ENCODE measurements around the gene MEF2C.

MEF2C gene

DNA sequence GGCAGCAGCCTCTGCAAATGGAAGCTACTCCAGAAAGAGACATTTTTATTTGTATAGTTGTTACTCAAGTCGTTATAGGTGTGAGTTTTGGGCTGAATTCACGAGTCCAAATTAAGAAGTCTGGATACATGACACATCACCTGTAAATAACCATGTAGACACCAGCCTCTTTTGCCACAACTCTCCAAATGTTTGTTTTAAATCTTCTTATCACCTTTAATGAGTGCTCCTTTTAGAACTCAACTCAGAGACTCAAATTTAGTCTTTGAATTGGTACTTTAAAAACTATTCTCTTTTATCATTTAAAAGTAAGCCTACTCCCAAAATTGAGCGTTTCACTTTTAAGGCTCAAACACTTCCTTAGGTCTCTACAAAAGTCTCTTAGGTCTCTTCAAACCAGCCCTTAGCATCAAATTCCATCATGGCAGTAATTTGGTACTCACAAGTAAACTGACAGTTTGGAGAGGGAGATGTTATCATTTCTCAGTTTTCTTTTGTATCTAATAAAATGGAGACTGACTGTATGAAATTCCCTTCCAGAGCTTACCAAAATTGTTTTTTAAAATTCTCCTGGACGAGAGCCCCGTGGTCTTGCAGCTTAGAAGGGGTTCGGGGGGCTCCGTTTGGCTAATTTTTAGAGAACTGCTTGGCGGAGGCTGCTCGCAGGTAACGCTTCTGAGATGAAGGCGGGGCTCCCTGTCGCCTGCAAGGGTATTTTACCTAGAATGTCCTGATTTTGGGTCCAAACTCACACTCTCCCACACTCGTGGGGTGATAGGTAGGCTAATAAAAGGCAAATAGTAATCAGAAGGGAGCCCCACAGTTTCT, 194.6 kb downstream of the MEF2C start:
- DNase-seq = no peak

DNA sequence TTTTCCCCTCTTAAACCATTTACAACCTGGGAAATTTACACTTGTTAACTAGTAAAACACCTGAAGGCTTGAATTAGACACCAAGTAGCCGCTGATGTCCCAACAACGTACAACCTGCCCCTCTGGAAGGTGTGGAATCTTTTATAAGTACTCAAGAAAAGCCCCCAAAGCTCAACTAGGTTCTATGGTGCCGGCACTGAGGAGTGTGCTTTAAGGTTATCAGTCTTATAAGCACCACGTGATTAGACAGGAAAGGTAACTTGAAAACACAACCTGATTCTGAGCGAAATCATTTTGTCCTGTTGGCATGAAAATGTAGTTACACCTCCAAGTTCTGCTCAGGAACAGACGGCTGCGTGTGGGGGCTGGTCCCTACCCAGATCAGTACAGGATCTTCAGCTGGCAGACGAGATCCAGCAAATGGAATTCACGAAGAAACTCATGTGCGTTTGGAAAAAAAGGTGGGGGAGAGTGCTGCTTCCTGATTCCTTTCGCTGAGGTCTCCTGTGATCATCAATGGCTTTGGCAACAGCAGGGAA, 195.5 kb downstream of the MEF2C start:
- peak; percentile 30 for DNase-seq

DNA sequence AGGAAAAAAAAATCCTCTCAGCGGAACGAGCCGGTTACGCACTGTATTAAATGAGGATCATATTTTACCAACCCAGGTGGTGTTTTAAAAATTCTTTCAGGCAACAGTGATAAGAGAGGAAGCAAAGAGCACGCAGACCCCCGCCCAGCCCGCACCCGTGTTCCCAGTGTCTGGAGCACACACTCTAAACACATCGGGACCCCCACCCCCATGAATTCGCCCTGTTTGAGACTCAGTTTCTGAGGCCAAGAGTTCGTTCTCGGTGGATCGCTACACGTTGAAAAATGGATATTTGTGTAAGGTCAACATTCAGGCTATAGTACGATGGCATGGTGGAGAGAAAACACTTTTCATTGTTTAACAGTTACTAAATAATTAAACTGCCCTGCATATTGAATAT, 196.3 kb downstream of the MEF2C start:
- DNase-seq = peak; percentile 37

- peak; percentile 41 for DNase-seq
Measured at GRCh38 chr5:88685591-88686541, 197.1 kb downstream of the MEF2C start.

- peak; percentile 65 for DNase-seq
Measured at GRCh38 chr5:88683506-88684135, 199.4 kb downstream of the MEF2C start.

- DNase-seq = no peak
Measured at GRCh38 chr5:88682881-88683361, 200.1 kb downstream of the MEF2C start.

DNA sequence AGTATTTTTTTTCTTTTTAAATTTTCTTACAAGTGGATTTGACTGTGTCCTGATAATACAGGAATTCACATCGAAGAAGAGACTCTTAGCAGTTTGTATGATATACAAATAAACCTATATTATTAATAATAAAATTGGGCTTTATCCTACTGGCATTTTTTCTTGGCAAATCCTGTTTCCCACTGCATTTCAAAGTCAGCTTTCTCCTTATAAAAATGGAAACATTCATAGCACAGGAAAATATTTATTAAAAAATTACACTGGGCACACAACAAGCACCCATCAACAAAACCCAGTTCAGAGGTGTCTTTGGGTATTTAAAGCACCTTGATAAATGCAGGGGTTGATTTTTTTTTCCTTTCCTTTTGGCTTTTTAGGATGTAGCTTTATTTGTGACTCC, 200.9 kb downstream of the MEF2C start:
- no peak for DNase-seq

DNA sequence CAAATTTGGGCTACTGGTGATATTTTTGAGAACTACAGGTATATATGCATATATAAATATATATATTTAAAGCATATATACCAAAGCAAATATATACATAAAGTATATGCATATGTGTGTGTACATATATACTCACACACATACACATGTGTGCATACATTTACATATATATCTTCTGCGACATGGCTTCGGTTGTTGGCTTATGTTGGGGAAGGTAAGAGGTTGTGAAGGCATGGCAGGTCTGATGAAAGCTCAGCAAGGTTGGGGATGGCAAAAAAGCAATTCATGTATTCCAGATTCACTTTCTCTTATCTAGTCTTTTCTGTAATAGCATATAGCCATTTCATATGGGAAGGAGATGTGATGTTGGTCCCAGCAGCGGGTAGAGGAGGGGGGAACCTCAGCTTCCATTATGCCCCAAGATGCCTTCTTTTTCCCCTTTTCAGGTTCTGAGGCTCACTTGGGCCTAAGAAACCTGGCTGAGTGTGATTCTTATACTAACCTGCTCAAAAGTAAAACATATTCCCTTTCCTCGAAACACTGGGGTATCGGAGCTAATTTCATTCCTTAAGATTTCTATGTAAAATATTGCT, 201.7 kb downstream of the MEF2C start:
- DNase-seq = no peak

- peak; percentile 87 for DNase-seq
Measured at GRCh38 chr5:88680253-88681132, 202.5 kb downstream of the MEF2C start.

DNA sequence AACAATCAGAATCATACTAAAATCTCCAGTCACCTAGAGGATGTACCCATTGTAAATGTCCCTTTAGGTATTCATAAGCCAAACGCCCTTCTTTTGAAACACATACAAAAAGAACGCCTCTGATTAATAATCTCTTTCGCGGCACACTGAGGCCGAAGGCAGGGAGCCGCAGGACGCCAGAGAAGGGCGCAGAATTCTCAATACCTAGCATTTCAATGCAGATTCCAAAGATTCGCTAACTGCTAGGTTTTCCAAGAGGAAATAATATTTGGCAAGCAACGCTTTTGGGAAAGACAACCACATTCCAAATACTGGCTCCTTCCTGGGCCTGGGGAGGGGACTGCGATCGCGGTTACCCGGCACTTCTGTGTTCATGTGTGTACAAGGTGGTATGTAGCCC, 203.3 kb downstream of the MEF2C start:
- DNase-seq = peak; percentile 66

DNA sequence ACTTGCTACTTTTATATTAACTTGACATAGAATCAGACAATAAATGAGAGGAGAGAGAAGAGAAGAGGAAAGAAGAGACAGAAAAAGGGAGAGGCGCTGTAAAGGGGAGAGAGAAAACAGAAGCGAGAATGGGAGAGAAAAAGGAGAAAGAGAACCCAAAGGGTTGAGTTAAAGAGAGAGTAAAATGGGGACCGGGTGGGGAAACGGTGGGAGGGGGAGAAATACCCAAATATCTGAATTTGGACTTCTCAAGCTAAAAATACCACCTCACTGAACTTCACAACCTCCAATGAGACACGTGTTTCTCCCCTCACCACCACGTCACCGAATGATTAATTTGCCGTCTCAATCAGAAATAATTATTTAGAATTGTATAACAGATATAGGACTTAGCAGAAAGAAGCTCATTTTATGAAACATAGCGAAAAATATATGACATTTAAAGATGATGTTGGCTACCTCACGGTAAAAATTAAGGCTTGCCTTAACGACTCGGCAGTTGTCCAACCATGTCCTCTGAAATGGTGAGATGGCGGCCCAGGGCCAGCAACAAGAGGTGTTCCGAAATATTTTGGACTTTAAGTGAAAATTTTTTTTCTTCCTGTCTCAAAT, 204.1 kb downstream of the MEF2C start:
- DNase-seq = no peak

- peak; percentile 45 for DNase-seq
Measured at GRCh38 chr5:88677943-88678769, 204.8 kb downstream of the MEF2C start.

DNA sequence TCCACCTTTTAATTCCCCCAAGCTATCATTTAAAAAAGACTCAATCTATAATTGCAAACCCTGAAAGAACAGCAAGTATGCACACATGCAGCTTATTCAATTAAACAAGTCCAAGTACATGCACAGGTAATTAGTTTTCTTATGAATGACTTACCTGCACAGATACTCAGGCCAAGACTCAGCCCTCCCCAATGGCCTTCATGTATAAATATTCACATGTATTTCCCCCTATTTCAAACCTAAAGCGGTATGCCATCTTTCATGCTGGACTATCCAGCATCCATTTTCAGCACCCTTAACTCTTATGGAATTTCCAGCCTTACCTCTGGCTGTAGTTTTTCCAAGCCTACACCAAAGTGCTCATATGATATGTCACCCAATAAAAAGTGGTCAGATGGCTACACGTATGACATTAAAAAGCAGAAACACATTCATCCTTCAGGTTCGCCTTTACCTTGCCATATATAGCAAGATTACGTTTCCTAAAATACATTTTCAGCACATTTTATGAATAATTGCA, 205.5 kb downstream of the MEF2C start:
- DNase-seq = no peak

- no peak for DNase-seq
Measured at GRCh38 chr5:88676637-88677375, 206.2 kb downstream of the MEF2C start.

- peak; percentile 81 for DNase-seq
Measured at GRCh38 chr5:88675708-88676636, 207.0 kb downstream of the MEF2C start.

DNA sequence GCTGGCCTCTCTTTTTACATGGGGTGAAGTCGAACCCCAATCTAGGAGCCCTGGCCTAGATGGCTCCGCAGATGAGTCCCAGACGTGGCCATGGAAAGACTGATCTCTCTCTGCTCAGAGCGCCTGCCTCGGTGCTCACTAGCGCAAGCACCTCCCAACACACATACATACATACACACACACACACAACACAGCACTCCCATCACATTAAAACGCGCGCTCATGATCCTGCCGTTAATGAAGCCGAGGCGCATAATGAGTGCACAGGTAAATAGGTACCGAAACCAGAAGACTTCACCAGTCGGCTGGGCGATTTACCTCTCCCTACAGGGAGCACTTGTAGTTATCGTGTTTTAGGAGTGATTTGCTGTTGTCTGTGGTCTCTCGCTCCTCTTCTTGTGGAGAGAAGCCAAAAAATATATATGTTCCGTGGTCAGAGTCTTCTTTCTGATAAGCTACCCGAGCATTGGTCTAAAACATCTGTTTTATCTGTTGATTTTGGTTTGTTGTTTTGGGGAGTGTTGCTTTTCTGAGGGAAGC, 207.7 kb downstream of the MEF2C start:
- DNase-seq = no peak

Data from right kidney (tissue), 1 donor.